ENCODE data around the gene LRRC4C. TPM values are rescaled to one million over a fixed set of nuclear protein-coding genes. Genes with fewer than 3 reads are reported as not detected.

Gene LRRC4C
- total RNA-seq, 1 experiment from 2014 or later, result not detected

- H3K4me3 ChIP-seq (ENCODE audit: low read length), result no peak overlapping the region
- ATAC-seq (no peak), DNase-seq (no peak)
- ChIA-PET CTCF (no interaction called here), POLR2A (ENCODE audit: unreplicated experiment) (no interaction called here)
- H3K9ac ChIP-seq (ENCODE audit: low read length), result no peak overlapping the region
- no TSS peak for BruUV-seq (replicated peaks)
- no peaks in the 10 kb centered on the region for H3K9me3 ChIP-seq (ENCODE audit: low read length)
- H3F3A ChIP-seq (ENCODE audit: low read length, unreplicated experiment), result no peaks in the 10 kb centered on the region
- no peak overlapping the region for H3K27ac ChIP-seq (ENCODE audit: low read length)
- TF ChIP-seq EZH2 (IDR thresholded peaks at IDR 0.05; ENCODE audit: low read length, unreplicated experiment), result no peak
- TF ChIP-seq EZH2phosphoT487 (IDR thresholded peaks at IDR 0.05; ENCODE audit: borderline replicate concordance, low read length), result no peak
- no peak for TF ChIP-seq CTCF (conservative IDR thresholded peaks at IDR 0.05; ENCODE audit: low read depth, low read length)
- intact Hi-C loops (cut with micrococcal nuclease), result no loop called here
- no peaks in the 10 kb centered on the region for H3K9me2 ChIP-seq (replicated peaks; ENCODE audit: low read length)
- H4K20me1 ChIP-seq (ENCODE audit: low read length), result no peaks in the 10 kb centered on the region
- H3K36me3 ChIP-seq (ENCODE audit: low read depth, low read length), result no peaks in the 10 kb centered on the region
- H3K4me1 ChIP-seq (ENCODE audit: insufficient read depth, low read length), result no peaks in the 10 kb centered on the region
- no peaks in the 10 kb centered on the region for H3K27me3 ChIP-seq (ENCODE audit: low read length)
- H2AFZ ChIP-seq (ENCODE audit: low read length), result no peak overlapping the region
- H3K4me2 ChIP-seq (ENCODE audit: low read length), result no peak overlapping the region
- H3K79me2 ChIP-seq (ENCODE audit: low read length), result no peaks in the 10 kb centered on the region
Observed at GRCh38 chr11:40384991-40385390, 1074.5 kb downstream of the LRRC4C start.

- intact Hi-C loops (cut with micrococcal nuclease), result no loop called here
- TF ChIP-seq CTCF (conservative IDR thresholded peaks at IDR 0.05; ENCODE audit: low read depth, low read length) (no peak), EZH2 (IDR thresholded peaks at IDR 0.05; ENCODE audit: low read length, unreplicated experiment) (no peak), EZH2phosphoT487 (IDR thresholded peaks at IDR 0.05; ENCODE audit: borderline replicate concordance, low read length) (no peak)
- CTCF ChIA-PET, result no interaction called here
- Histone ChIP-seq H3K4me1 (ENCODE audit: insufficient read depth, low read length) (no peaks in the 10 kb centered on the region), H3K9ac (ENCODE audit: low read length) (no peak overlapping the region), H3K27me3 (ENCODE audit: low read length) (no peaks in the 10 kb centered on the region), H3K36me3 (ENCODE audit: low read depth, low read length) (no peaks in the 10 kb centered on the region), H3F3A (ENCODE audit: low read length, unreplicated experiment) (no peaks in the 10 kb centered on the region), H3K9me3 (ENCODE audit: low read length) (no peaks in the 10 kb centered on the region), H3K4me2 (ENCODE audit: low read length) (no peak overlapping the region), H3K4me3 (ENCODE audit: low read length) (no peak overlapping the region), H3K79me2 (ENCODE audit: low read length) (no peaks in the 10 kb centered on the region), H3K9me2 (replicated peaks; ENCODE audit: low read length) (no peaks in the 10 kb centered on the region), H4K20me1 (ENCODE audit: low read length) (no peaks in the 10 kb centered on the region), H3K27ac (ENCODE audit: low read length) (no peak overlapping the region), H2AFZ (ENCODE audit: low read length) (no peak overlapping the region)
- no TSS peak for BruUV-seq (replicated peaks)
- POLR2A ChIA-PET (ENCODE audit: unreplicated experiment), result no interaction called here
- ATAC-seq (no peak), DNase-seq (no peak)
Observed at GRCh38 chr11:40381481-40381880, 1078.0 kb downstream of the LRRC4C start.

DNA sequence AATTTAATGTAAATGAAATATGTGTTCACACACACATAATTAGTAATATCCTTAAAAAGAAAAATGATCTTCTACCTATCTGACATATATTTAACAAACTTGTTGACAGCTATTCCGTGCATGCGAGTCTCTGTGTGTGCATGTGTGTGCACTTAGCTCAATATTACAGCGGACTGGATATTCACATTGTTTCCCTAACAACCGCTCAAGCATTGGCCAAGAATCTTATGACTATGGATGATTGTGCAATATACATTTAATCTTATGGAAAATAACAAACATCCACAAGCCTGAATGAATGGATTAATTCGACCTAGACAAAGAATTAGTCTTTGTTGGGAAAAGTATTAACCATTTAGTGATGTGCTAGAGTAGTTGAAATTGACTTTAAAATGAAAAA lies 1078.6 kb downstream of the LRRC4C start:
- BruUV-seq (replicated peaks), result no TSS peak
- H3K36me3 ChIP-seq (ENCODE audit: low read depth, low read length), result no peaks in the 10 kb centered on the region
- no peak overlapping the region for H2AFZ ChIP-seq (ENCODE audit: low read length)
- ATAC-seq (no peak), DNase-seq (no peak)
- TF ChIP-seq EZH2 (IDR thresholded peaks at IDR 0.05; ENCODE audit: low read length, unreplicated experiment) (no peak), CTCF (conservative IDR thresholded peaks at IDR 0.05; ENCODE audit: low read depth, low read length) (no peak), EZH2phosphoT487 (IDR thresholded peaks at IDR 0.05; ENCODE audit: borderline replicate concordance, low read length) (no peak)
- H3K9me2 ChIP-seq (replicated peaks; ENCODE audit: low read length), result no peaks in the 10 kb centered on the region
- H3K4me3 ChIP-seq (ENCODE audit: low read length), result no peak overlapping the region
- H3F3A ChIP-seq (ENCODE audit: low read length, unreplicated experiment), result no peaks in the 10 kb centered on the region
- no peaks in the 10 kb centered on the region for H3K9me3 ChIP-seq (ENCODE audit: low read length)
- H3K4me2 ChIP-seq (ENCODE audit: low read length), result no peak overlapping the region
- H3K27me3 ChIP-seq (ENCODE audit: low read length), result no peaks in the 10 kb centered on the region
- no peaks in the 10 kb centered on the region for H4K20me1 ChIP-seq (ENCODE audit: low read length)
- no peak overlapping the region for H3K9ac ChIP-seq (ENCODE audit: low read length)
- intact Hi-C loops (cut with micrococcal nuclease), result no loop called here
- POLR2A ChIA-PET (ENCODE audit: unreplicated experiment), result no interaction called here
- H3K79me2 ChIP-seq (ENCODE audit: low read length), result no peaks in the 10 kb centered on the region
- CTCF ChIA-PET, result no interaction called here
- no peaks in the 10 kb centered on the region for H3K4me1 ChIP-seq (ENCODE audit: insufficient read depth, low read length)
- H3K27ac ChIP-seq (ENCODE audit: low read length), result no peak overlapping the region
